Measurements from ENCODE around the gene RBMS3. TPM values are rescaled to one million over a fixed set of nuclear protein-coding genes. Genes with fewer than 3 reads are reported as not detected.
"Not testable (repeated sequence)": the region's sequence is repeated elsewhere in the genome, so short reads cannot be mapped to it uniquely, and the experiment has no call there.

RBMS3 gene
- total RNA-seq, 2 donors from 2014 or later: 27.3 to 51.4 TPM

DNA sequence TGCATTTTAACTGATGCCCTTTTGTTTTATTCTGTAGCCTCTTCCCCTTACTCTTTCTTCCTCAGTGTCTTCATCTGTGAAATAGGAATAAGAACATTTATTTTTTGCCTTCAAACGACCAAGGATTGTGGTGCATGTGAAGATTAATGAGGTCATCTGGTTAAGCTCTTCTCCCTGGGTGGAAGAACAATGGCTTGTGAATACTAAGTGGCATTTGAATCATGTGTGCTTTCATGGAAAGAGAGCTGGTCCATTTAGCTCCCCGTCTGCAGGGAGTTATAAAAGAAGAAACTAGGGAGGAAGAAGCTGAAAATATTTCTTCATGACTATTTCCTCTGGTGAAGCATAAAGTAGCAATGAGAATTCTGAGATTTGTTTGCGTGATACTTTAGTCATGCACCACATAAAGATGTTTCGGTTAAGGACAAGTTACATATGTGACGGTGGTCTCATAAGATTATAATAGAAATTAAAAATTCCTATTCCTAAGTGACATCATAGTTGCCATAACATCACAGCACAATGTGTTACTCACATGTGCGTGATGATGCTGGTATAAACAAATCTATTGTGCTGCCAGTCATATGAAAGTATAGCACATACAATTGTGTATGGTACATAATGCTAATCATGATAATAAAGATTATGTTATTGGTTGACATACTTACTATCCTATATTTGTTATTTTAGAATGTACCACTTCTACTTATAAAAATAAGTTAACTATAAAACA is 374.3 kb downstream of the RBMS3 start:
- no peak overlapping the region for H3K27ac ChIP-seq
- no peaks in the 10 kb centered on the region for H3K27me3 ChIP-seq
- peaks cover 0 to 4% of the 10 kb centered on the region in 2 donors for H3K4me1 ChIP-seq
- no peak for TF ChIP-seq CTCF (IDR thresholded peaks at IDR 0.05)
- H3K9me3 ChIP-seq: no peaks in the 10 kb centered on the region
- H3K36me3 ChIP-seq: no peaks in the 10 kb centered on the region
- H3K4me3 ChIP-seq: no peak overlapping the region
- no peak for DNase-seq (ENCODE audit: low spot score)

GRCh38 chr3:29665688-29666087 is 384.8 kb downstream of the RBMS3 start:
- H3K27me3 ChIP-seq: no peaks in the 10 kb centered on the region
- no peak overlapping the region for H3K27ac ChIP-seq
- DNase-seq (ENCODE audit: low spot score): no peak
- peaks cover 0 to 4% of the 10 kb centered on the region in 2 donors for H3K4me1 ChIP-seq
- no peaks in the 10 kb centered on the region for H3K36me3 ChIP-seq
- no peak overlapping the region for H3K4me3 ChIP-seq
- no peaks in the 10 kb centered on the region for H3K9me3 ChIP-seq
- TF ChIP-seq CTCF (IDR thresholded peaks at IDR 0.05): no peak

DNA sequence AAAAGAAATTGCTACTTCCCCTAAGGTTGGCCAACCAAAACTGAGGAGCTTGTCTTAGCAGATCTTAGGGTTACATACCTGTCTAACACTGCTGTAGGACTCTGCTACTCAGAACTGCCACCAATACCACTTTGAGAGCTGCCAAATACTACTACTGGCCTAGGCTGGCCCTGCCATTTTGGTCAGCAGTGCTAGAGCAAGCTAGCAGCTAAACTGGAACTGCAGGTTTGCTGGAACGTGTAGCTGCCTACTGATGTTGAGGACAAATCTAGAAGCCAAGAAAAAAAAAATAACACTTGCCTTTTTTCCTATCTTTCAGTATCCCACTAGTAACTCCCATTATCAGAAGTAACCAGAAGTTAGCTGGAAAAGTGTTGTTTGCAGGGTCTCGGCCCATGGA is 387.4 kb downstream of the RBMS3 start:
- no peak for TF ChIP-seq CTCF (IDR thresholded peaks at IDR 0.05)
- H3K9me3 ChIP-seq: no peaks in the 10 kb centered on the region
- no peak for DNase-seq (ENCODE audit: low spot score)
- no peak overlapping the region for H3K4me3 ChIP-seq
- no peaks in the 10 kb centered on the region for H3K27me3 ChIP-seq
- H3K27ac ChIP-seq: no peak overlapping the region
- peaks cover 0 to 4% of the 10 kb centered on the region in 2 donors for H3K4me1 ChIP-seq
- H3K36me3 ChIP-seq: no peaks in the 10 kb centered on the region

- Histone ChIP-seq H3K36me3 (no peaks in the 10 kb centered on the region), H3K27ac (no peak overlapping the region), H3K27me3 (no peaks in the 10 kb centered on the region), H3K4me3 (no peak overlapping the region), H3K9me3 (no peaks in the 10 kb centered on the region), H3K4me1 (peaks cover 0 to 4% of the 10 kb centered on the region in 2 donors)
- no peak for DNase-seq (ENCODE audit: low spot score)
- TF ChIP-seq CTCF (IDR thresholded peaks at IDR 0.05): no peak
Measured at GRCh38 chr3:29668728-29669127, 387.9 kb downstream of the RBMS3 start.

DNA sequence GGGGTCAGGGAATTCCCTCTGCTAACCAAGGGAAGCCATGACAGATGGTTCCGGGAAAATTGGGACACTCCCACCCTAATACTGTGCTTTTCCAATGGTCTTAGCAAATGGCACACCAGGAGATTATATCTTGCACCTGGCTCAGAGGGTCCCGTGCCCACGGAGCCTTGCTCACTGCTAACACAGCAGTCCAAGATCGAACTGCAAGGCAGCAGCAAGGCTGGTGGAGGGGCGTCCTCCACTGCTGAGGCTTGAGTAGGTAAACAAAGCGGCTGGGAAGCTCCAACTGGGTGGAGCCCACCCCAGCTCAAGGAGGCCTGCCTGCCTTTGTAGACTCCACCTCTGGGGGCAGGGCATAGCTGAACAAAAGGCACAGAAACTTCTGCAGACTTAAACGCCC is 389.6 kb downstream of the RBMS3 start:
- not testable (repeated sequence) for DNase-seq (ENCODE audit: low spot score); H3K9me3 ChIP-seq; H3K4me3 ChIP-seq; H3K27ac ChIP-seq; H3K4me1 ChIP-seq; H3K27me3 ChIP-seq; H3K36me3 ChIP-seq

DNA sequence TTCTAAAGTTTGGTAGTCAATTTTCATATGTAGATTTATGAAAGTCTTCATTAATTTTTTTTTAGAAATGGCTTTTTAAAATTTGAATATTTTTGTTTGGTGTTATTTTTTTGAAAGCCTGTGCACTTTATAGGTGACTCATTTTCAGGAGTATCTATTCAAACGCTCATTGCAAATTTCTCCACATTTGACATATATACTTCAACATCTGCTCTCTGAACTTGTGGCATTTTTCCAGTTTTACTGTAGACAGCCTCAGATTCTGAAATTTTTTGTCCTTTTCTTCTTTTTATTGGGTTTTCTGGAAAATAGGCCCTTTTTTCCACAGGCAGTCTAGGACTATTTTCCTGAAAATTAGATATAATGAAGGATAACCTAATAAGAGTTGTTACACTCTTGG is 396.6 kb downstream of the RBMS3 start:
- Histone ChIP-seq H3K27ac (no peak overlapping the region), H3K36me3 (no peaks in the 10 kb centered on the region), H3K4me3 (no peak overlapping the region), H3K9me3 (no peaks in the 10 kb centered on the region), H3K27me3 (no peaks in the 10 kb centered on the region), H3K4me1 (peaks cover 0 to under 1% of the 10 kb centered on the region in 2 donors)
- TF ChIP-seq CTCF (IDR thresholded peaks at IDR 0.05): no peak
- DNase-seq (ENCODE audit: low spot score): no peak
